ENCODE data around the gene PTGIR. TPM values are rescaled to one million over a fixed set of nuclear protein-coding genes. Genes with fewer than 3 reads are reported as not detected.
A peak's percentile ranks its signal among the peaks of the same experiment; 100 is the strongest.

Gene PTGIR
- total and polyA plus RNA-seq, 10 of the 15 experiments (the other 5 are each of a cell fraction or from before 2014, with no cell fraction given), result 0.34 to 29.1 (median 9.9) TPM

DNA sequence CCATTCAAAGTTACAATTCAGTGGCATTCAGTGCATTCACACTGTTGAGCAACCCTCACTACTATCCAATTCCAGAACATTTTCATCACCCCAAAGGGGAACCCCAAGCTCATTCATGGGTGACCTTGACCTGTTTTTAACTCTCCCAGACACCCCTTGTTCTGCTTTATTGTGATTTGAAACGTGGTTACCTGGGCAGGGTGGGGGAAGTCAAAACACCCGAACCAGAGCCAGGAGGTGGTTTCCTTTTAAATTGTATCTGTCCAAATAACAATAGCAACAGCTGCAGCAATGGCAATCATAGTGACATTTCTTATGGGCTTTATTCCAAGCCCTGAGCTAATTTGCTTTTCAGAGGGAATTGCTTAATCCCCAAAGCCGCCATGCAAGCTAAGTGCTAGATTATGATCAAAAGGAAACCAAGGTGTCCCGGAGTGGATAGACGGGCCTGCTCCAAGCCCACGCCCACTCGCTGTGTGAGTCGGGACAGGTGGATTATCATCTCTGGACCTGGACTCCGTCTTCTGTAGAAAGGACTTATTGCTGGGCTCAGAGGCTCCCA lies 6.1 kb downstream of the PTGIR start (continued):
- TF ChIP-seq E2F8 (IDR thresholded peaks at IDR 0.05; ENCODE audit: low read depth, partially characterized antibody) (no peak), ZZZ3 (IDR thresholded peaks at IDR 0.05; ENCODE audit: control insufficient read depth, insufficient read length, low read depth) (no peak), RFX5 (IDR thresholded peaks at IDR 0.05; ENCODE audit: low read depth, low read length) (no peak)

- no peak overlapping the region for H3K9ac ChIP-seq (ENCODE audit: control insufficient read depth, insufficient read depth, low read length)
- in situ Hi-C loops (cut with MboI) (no loop called here), intact Hi-C loops (cut with micrococcal nuclease; ENCODE audit: unreplicated experiment) (no loop called here)
- TF ChIP-seq NRF1 (conservative IDR thresholded peaks at IDR 0.05; ENCODE audit: low read depth, low read length), result no peak
- TF ChIP-seq JUND (IDR thresholded peaks at IDR 0.05; ENCODE audit: low read depth, low read length), result no peak
- TF ChIP-seq NFXL1 (IDR thresholded peaks at IDR 0.05; ENCODE audit: borderline replicate concordance), result no peak
- TF ChIP-seq EGR1 (IDR thresholded peaks at IDR 0.05; ENCODE audit: borderline replicate concordance in 1 of 2, low read depth in 2 of 2, low read length in 2 of 2), result no peak
- 92% methylated on average over 6 of the region's 6 CpGs for WGBS (ENCODE audit: insufficient coverage, insufficient replicate concordance, low lambda C conversion rate, missing lambda C conversion rate)
- H3K36me3 ChIP-seq (ENCODE audit: control insufficient read depth in 2 of 2, insufficient read depth in 2 of 2, low read length in 1 of 2), result no peaks in the 10 kb centered on the region
- H3K4me1 ChIP-seq (ENCODE audit: control insufficient read depth, insufficient read depth, low read length), result peaks cover 40% of the 10 kb centered on the region
- no peaks in the 10 kb centered on the region for H3K27me3 ChIP-seq (replicated peaks in 1 of 2; ENCODE audit: control insufficient read depth in 2 of 2, insufficient read depth in 2 of 2, low read length in 1 of 2)
- ChIA-PET CTCF (interaction anchor here (0.9 to 13.7 kb wide), 8 partner anchors 12 to 496 kb away, joined by 3 to 434 read pairs (median 8); partner anchors contain the start of genes CALM3, DACT3, GNG8 and PTGIR), POLR2A (interaction anchor here (0.6 to 7.7 kb wide), 3 partner anchors 14 to 44 kb away, joined by 6 to 72 read pairs (median 30); partner anchors contain the start of genes CALM3 and DACT3), RAD21 (ENCODE audit: unreplicated experiment) (interaction anchor here (0.8 to 11.8 kb wide), 13 partner anchors 7 to 88 kb away, joined by 3 to 245 read pairs (median 6); partner anchors contain the start of genes CALM3, DACT3, GNG8 and PTGIR), SMC1A (ENCODE audit: uncharacterized antibody, unreplicated experiment) (interaction anchor here (1.2 to 17.6 kb wide), 6 partner anchors 14 to 45 kb away, joined by 3 to 286 read pairs (median 8); partner anchors contain the start of genes CALM3 and DACT3)
- H3K27ac ChIP-seq (ENCODE audit: control insufficient read depth, insufficient read depth), result peak overlapping the region; percentile 61
- FAIRE-seq (no peak), DNase-seq (ENCODE audit: low read depth, low spot score) (no peak), ATAC-seq (no peak; the same call in 2 of the 3 replicates)
- peak overlapping the region; percentile 62 for H3K4me2 ChIP-seq (ENCODE audit: control insufficient read depth, insufficient read depth)
- no peaks in the 10 kb centered on the region for H3K9me3 ChIP-seq (replicated peaks; ENCODE audit: control insufficient read depth, insufficient read depth, low read length)
- no peaks in the 10 kb centered on the region for H4K20me1 ChIP-seq (ENCODE audit: control insufficient read depth, insufficient read depth)
- BruUV-seq (replicated peaks), result no TSS peak
- H2AFZ ChIP-seq (ENCODE audit: control insufficient read depth, low read depth, low read length), result no peak overlapping the region
- H3K4me3 ChIP-seq, result no peak overlapping the region
- peaks cover 17% of the 10 kb centered on the region for H3K79me2 ChIP-seq (ENCODE audit: control insufficient read depth, insufficient read depth, low read length)
These were observed 7.3 kb downstream of the PTGIR start for GRCh38 chr19:46617601-46618000.

Data from GM12878 (cell line).